HUES48 (cell line): ENCODE measurements around the gene TNS3.
A peak's percentile ranks its signal among the peaks of the same experiment; 100 is the strongest.

Source experiments
- H3K27ac ChIP-seq: one replicate; pipeline ENCODE4 v1.7.0; 2013; ENCODE audit warnings: low read depth, low read length, inconsistent platforms
- H3K27me3 ChIP-seq: 2 replicates; pipeline ENCODE4 v1.6.1; 2013; ENCODE audit warnings: mild to moderate bottlenecking, low read length; ENCODE audit not compliant: control insufficient read depth, insufficient read depth
- H3K36me3 ChIP-seq: 2 replicates; pipeline ENCODE4 v1.6.1; 2013; ENCODE audit warnings: low read length; ENCODE audit not compliant: control insufficient read depth, insufficient read depth
- H3K4me1 ChIP-seq: 2 replicates; pipeline ENCODE4 v1.6.1; 2013; ENCODE audit warnings: mild to moderate bottlenecking, low read length; ENCODE audit not compliant: control insufficient read depth, insufficient read depth
- H3K4me3 ChIP-seq: 2 replicates; pipeline ENCODE4 v1.5.1; 2013; ENCODE audit warnings: mild to moderate bottlenecking, low read depth, low read length
- H3K9ac ChIP-seq: 2 replicates; pipeline ENCODE4 v1.6.1; 2013; ENCODE audit warnings: mild to moderate bottlenecking, low read depth, low read length, moderate library complexity
- H3K9me3 ChIP-seq: 2 replicates; pipeline ENCODE4 v1.6.1; 2013; ENCODE audit warnings: low read length; ENCODE audit not compliant: control insufficient read depth, insufficient read depth

Gene TNS3

DNA sequence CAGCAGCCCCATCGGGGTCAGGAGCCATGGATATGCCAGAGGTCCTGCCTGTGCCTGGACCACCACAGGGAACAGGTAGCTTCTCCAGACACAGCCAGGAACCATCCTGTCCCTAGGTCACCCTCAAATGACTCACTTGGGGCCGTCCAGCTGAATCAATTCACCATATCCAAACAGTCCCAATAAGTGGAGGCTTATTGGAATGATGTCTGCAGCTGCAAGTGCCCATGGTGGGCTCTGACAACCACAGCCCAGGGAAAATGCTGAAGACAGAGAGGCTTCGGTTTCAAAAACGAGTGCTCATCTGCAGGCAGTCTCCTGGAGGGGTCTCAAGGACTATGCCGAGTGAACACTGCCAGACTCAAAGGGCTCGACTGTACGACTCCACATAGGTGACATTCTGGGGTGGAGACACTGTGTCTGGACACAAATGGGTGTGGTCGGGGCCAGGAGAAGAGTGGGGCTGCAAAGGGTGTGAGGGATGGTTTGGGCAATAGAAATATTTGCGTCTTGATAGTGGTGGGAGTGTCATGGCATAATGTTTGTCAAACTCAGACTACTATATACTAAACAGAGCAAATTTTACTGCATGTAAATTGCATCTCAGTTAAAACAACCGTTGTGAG, 204.8 kb downstream of the TNS3 start:
- H3K9ac ChIP-seq = no peak overlapping the region
- H3K4me3 ChIP-seq = no peak overlapping the region
- H3K4me1 ChIP-seq = peaks cover 29% of the 10 kb centered on the region
- H3K27me3 ChIP-seq = no peaks in the 10 kb centered on the region
- H3K27ac ChIP-seq = no peak overlapping the region
- H3K9me3 ChIP-seq = no peaks in the 10 kb centered on the region
- H3K36me3 ChIP-seq = no peaks in the 10 kb centered on the region

DNA sequence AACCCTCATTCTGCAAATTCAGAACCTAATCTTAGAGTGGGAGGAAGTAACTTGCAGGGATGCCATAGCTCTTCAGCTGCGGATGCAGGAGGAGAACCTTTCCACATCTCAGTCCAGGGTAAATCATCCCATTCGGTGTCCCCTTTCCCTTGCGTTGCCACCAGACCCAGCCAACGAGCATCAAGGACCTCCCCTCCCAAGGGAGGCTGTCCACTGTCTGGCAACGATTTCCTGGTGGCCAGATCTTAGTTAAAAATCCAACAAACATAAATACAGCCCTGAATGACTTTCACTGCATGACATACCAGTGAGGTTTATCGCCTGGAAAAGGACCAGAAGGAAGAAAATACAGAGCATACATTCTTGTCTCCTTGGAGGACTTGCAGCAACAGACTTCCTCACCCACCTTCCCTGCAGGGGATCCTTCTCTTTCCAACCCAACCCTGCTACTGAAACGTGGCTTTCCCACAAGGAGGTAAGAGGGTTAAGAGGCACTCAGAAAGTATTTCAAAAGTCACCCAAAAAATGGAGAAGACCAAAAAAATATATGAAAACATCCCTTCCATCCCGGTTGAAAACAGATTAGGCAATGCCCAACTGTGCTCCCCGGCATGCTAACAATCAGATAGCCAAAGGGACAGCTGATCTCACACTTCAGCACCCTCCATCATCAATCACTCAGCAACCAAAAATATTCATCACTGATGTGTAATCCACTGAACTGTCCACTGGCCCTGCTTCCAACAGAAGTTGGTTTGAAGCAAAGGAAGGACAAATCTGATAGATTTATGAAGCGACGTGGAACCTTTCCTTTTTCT, 206.6 kb downstream of the TNS3 start:
- Histone ChIP-seq H3K4me3 (no peak overlapping the region), H3K27ac (no peak overlapping the region), H3K27me3 (no peaks in the 10 kb centered on the region), H3K4me1 (peaks cover 24% of the 10 kb centered on the region), H3K9ac (no peak overlapping the region), H3K9me3 (no peaks in the 10 kb centered on the region), H3K36me3 (no peaks in the 10 kb centered on the region)

DNA sequence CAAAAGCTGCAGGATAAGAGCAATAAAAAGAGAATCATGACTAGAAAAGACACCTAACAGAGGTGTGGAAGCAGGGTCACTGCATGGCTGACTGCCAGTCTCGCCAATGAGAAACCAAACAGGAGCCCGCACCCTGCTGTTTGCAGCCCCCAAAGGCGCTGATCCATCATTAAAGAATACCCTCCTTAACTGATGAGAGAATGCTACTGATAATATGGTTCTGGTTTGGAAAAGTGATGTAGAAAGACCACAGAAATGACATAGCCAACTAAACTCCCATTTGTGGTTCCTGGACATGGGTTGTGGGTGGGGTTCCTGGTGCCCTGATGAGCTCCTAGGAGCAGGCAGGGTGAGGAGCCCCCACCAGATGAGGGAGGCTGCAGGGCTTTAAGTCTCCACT, 207.4 kb downstream of the TNS3 start:
- H3K4me3 ChIP-seq = no peak overlapping the region
- H3K9ac ChIP-seq = no peak overlapping the region
- H3K9me3 ChIP-seq = no peaks in the 10 kb centered on the region
- H3K4me1 ChIP-seq = peaks cover 16% of the 10 kb centered on the region
- no peaks in the 10 kb centered on the region for H3K27me3 ChIP-seq
- H3K36me3 ChIP-seq = no peaks in the 10 kb centered on the region
- no peak overlapping the region for H3K27ac ChIP-seq

DNA sequence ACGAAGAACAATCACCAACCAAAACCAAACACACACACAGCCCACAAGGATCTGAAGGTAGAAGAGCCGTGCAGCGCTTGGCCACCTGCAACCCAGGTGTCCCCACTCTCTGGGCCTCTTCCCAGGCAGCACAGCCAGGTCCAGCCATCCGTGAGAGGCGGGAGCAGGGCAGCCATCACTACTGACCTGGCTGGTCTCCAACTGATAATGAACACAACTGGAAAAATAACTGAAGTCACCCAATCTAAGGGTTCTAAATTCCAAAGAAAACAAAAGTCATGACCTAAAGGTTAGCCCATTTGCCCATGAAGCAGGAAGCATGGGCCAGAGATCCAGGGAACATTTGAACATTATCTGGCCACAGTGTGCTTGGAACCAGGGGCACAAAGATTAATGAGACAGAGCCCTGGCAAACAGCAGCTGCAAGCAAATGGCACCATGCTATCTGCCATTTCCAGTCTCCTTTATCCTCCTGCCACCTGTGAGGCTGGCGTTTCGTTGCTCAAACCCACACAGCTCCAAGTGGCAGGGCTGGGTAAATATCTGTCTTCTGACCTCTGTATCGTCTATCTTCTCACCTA, 207.9 kb downstream of the TNS3 start:
- peaks cover 10% of the 10 kb centered on the region for H3K4me1 ChIP-seq
- no peaks in the 10 kb centered on the region for H3K9me3 ChIP-seq
- no peak overlapping the region for H3K9ac ChIP-seq
- H3K27ac ChIP-seq = no peak overlapping the region
- H3K27me3 ChIP-seq = no peaks in the 10 kb centered on the region
- peaks cover 6% of the 10 kb centered on the region; the same call in 1 of the 2 replicates for H3K36me3 ChIP-seq
- H3K4me3 ChIP-seq = no peak overlapping the region

DNA sequence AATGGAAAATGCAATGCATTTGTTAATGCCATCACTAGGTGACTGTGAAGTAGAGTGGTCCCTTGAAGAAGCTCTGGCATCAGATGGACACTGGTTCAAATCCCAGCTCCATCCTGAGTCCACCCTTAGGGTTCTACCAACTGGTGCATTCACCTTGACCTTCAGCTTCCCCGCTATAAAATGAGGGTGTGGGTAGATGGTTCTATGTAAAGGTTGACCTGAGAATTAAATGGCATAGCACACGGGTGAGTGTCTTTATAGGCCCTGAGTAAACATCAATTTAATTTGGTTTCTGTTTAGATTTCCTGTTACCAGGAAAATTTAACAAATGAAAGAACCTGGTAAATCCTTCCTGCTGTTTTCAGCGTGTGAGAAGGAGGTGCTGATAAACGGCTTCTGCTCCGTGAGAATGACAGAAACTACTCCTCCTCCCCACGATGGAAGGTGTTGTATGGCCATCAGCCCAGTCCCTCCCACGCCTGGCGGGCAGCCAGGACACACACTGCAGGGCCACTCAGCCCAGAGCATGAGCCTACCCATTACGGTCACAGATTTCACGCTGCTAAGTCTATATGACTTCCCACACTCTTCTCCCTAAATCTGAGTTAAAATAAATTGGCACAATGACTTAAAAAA, 210.1 kb downstream of the TNS3 start:
- no peak overlapping the region for H3K9ac ChIP-seq

DNA sequence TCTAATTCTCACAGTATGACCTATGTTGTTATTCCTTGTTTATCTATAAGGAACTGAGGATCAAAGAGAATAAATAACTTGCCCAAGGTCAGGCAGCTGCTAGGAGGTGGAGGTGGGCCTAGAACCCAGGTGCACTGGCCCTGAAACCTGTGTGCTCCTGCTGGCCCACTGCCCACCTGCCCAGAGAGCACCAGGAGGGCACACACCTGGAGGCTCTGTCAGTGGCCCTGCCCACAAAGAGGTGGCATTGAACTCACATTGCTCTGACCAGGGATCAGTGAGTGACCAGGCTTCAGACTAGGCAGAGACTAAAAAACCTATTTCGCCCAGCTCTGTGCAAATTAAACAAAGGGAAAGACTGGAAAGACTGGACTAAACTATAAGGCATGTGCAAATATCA, 210.6 kb downstream of the TNS3 start:
- H3K9me3 ChIP-seq = no peaks in the 10 kb centered on the region
- H3K27me3 ChIP-seq = no peaks in the 10 kb centered on the region
- no peak overlapping the region for H3K9ac ChIP-seq

More for the DNA sequence above, 210.1 kb downstream of the TNS3 start:
- Histone ChIP-seq H3K4me3 (no peak overlapping the region), H3K9me3 (no peaks in the 10 kb centered on the region), H3K27ac (peak overlapping the region; percentile 56), H3K36me3 (peaks cover 16% of the 10 kb centered on the region; the same call in 1 of the 2 replicates), H3K4me1 (peaks cover 8% of the 10 kb centered on the region), H3K27me3 (no peaks in the 10 kb centered on the region)

GRCh38 chr7:47370461-47371042, 211.4 kb downstream of the TNS3 start:
- Histone ChIP-seq H3K27ac (no peak overlapping the region), H3K9ac (no peak overlapping the region), H3K36me3 (peaks cover 16% of the 10 kb centered on the region; the same call in 1 of the 2 replicates), H3K9me3 (no peaks in the 10 kb centered on the region), H3K4me3 (no peak overlapping the region), H3K27me3 (no peaks in the 10 kb centered on the region), H3K4me1 (peaks cover 8% of the 10 kb centered on the region)

More for the DNA sequence above, 210.6 kb downstream of the TNS3 start:
- H3K4me1 ChIP-seq = peaks cover 8% of the 10 kb centered on the region
- no peak overlapping the region for H3K4me3 ChIP-seq
- H3K27ac ChIP-seq = peak overlapping the region; percentile 56
- H3K36me3 ChIP-seq = peaks cover 16% of the 10 kb centered on the region; the same call in 1 of the 2 replicates

DNA sequence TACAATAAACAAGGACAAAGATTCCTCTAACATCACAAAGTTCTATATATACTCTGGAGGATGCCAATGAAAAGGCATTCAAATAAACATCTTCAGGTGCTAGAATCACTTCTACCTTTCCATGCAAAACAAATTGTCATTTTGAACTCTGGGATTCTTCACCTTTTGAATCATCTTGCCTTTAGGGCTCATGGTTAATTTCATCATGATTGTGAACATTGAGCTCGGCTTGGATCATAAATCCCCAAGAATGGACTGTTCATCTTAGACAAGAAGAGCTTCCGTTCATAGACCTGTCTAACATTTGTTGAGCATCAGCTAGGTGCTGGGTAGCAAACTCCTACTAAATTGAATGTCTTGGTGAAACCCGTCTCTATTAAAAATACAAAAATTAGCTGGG, 212.2 kb downstream of the TNS3 start:
- Histone ChIP-seq H3K27me3 (no peaks in the 10 kb centered on the region), H3K9me3 (no peaks in the 10 kb centered on the region), H3K4me1 (peaks cover 8% of the 10 kb centered on the region), H3K27ac (no peak overlapping the region), H3K4me3 (no peak overlapping the region), H3K36me3 (peaks cover 16% of the 10 kb centered on the region; the same call in 1 of the 2 replicates), H3K9ac (no peak overlapping the region)

GRCh38 chr7:47368190-47368812, 213.6 kb downstream of the TNS3 start:
- no peaks in the 10 kb centered on the region for H3K27me3 ChIP-seq
- H3K27ac ChIP-seq = no peak overlapping the region
- H3K36me3 ChIP-seq = peaks cover 16% of the 10 kb centered on the region; the same call in 1 of the 2 replicates
- no peak overlapping the region for H3K9ac ChIP-seq
- peaks cover 8% of the 10 kb centered on the region for H3K4me1 ChIP-seq
- no peaks in the 10 kb centered on the region for H3K9me3 ChIP-seq
- no peak overlapping the region for H3K4me3 ChIP-seq

- H3K4me3 ChIP-seq = no peak overlapping the region
- no peak overlapping the region for H3K9ac ChIP-seq
- H3K36me3 ChIP-seq = peaks cover 16% of the 10 kb centered on the region; the same call in 1 of the 2 replicates
- no peaks in the 10 kb centered on the region for H3K27me3 ChIP-seq
- H3K4me1 ChIP-seq = peaks cover 8% of the 10 kb centered on the region
- H3K9me3 ChIP-seq = no peaks in the 10 kb centered on the region
- H3K27ac ChIP-seq = no peak overlapping the region
Measured at GRCh38 chr7:47367369-47367768, 214.5 kb downstream of the TNS3 start.
